GM04503 (cell line): Measurements from ENCODE around the gene NOS2.
"Not testable (repeated sequence)": the region's sequence is repeated elsewhere in the genome, so short reads cannot be mapped to it uniquely, and the experiment has no call there.

Source experiments
- DNase-seq: peaks from one replicate; pipeline ENCODE4 v3.0.0-alpha.2; 2012; ENCODE audit warnings: low read depth

Gene NOS2

DNA sequence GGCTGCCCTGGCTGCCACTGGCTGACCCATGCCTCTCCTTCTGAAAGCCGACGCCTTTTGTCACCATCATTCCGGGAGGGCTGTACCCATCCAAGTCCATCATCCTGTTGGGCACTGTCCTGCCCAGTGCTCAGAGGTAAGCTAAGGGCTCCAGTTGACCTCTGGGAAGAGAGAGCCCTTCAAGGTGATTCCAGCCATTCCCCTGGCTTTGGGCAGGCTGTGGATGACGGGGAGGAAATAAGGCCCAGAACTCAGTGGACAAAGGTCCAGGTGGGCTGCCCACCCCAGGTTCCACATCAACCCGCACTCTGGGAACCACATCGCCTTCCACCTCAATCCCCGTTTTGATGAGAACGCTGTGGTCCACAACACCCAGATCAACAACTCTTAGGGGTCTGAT is 45.8 kb downstream of the NOS2 start:
- DNase-seq = no peak

DNA sequence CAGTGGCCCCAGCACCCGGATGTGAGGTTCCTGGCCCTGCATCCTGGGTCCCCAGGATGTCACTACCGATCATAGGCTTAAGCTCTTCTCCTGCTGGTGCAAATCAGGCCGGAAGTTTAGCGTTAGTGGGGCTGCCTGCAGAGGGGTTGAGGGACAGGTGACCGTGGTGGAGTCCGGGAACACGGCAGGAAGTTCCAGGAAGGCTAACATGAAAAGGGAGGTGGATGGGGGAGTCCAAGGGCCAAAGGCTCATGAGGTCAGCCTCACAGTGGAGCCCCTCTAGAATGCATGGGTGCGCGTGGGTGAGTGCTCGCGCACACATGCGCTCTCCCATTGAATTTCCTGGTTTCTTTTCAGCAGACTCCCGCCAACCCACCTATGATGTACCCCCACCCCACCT is 46.6 kb downstream of the NOS2 start:
- DNase-seq = not testable (repeated sequence)

DNA sequence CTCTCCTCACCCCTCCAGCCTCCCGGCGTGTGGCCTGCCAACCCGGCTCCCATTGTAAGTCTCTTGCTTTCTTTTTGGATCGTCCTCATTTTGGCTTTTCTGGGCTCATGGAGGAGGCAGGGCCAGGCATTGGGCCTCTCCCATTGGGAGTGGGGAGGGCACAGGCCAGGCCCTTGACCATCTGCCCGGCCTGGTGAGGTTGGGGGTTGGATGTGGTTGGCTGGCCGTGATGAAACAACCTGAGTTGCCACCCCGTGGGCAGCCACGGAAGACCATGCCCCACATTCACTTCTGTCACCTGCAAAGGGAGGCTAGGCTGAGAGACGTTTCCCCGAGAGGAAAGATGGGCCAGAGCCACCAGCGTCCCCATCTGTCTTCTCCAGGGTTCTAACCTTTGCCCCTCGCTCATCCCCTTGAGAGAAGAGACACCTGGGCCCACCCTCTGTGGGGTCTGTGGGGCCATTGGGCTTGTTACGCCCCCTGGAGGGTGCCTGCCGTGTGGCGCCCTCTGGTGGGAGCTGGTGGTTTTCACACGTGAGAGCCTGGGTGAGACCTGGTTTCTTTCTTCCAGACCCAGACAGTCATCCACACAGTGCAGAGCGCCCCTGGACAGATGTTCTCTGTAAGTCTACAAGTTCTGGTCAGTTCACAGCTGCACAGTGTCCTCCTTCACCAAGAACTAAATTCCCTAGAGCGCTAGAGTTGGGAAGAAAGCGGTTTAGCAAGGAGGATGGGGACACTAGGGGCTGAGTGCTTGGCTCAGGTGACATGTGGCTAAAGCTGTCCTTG is 47.3 kb downstream of the NOS2 start:
- DNase-seq = not testable (repeated sequence)

DNA sequence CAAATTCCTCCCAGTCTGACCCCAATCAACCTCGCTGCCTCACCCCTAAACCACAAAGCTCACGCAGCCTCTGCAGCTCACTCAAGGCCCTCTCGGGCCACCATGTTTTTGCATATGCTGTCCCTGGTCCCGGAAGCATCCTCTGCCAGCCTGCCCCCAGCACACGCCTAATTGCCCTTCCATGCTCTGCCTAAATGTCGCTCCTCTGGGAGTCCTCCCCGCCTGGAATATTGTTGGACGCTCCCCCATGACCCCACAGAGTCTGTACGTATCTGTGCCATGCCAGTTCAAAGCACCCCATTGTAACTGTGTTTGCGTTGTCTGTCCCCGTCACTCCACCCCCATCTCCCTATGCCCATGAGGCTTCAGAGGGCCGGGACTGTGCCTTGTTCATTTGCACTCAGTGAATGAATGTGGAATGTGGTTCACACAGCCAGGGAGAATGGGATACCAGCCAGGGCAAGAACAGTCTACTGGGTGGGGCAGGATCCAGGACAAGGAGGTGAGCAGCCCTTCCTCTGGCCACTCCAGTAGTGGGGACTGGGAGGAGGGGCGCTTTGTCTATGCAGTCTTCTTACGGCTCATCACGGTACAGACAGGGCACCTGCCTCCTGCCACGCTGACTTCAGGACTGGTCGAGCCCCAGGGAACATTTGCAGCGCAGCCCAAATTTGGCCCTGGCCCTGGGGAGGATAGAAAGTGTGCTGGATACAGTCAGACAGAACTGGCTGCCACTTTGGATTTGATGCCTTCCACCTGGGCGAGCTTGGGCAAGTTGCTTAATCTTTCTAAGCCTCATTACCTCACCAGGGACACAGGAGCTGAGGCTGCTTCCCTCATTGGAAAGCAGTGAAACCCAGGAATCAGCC is 48.5 kb downstream of the NOS2 start:
- no peak for DNase-seq

DNA sequence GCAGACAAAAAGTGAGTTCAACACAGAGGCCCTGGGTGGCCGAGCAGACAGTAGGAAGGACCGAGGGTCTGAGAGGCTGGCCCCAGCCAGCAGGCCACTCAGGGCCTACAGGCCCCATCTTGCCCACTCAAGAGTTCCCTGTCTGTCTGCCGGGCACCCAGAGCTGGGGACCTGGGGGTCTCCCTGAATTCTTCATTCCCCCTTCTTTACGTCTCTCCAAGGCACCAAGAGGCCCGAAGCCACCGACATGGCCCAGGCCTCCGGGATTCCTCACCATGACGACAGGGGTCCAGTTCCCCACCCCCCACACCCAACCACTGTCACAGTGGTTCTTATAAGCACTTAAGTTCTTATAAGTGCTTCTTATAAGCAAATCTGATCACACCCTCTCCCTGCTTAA is 49.2 kb downstream of the NOS2 start:
- no peak for DNase-seq

DNA sequence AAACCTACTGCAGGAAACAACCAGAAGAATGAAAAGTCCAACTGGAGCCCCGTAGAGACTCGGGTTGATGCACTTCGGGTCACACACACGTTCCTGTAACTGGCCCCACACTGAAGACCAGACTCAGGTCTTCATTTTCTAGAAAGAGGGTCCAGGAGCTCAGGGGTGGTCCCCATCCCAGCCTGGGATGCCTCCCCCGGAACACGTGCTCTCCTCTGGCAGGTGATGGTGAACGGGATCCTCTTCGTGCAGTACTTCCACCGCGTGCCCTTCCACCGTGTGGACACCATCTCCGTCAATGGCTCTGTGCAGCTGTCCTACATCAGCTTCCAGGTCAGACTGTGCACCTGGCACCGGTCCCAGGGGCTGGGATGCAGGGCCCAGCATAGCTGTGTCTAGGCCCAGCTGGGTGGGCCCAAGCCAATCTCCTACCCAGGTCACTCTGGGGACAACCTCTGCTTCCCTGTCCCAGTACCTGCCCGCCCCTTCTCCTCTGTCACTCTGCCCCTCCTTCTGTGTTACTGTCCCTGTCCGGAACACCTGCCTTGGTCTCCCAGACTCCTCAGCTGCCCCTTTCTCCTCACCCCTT is 50.7 kb downstream of the NOS2 start:
- DNase-seq = not testable (repeated sequence)

DNA sequence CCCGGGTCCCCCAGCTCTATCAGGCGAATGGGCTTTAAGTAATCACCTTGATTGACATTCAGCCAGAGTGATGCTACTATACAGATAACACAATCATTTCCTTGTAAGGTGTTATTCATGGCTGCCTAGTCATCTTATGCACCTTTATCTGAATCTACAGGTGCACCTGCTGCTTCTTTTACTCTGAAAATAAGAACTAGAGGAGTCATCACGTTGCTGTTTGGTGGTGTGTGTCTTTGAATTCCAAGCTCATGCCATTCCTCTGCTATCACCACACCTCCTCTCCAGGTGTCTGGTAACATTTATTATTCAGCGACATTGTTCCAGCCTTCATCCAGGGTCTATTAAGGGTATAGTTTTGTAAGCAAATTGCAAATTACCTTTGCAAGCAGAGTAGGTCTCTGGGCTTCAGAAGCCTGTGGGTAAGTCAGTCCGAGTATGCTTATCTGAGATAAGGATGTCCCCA is 51.9 kb downstream of the NOS2 start:
- DNase-seq = no peak

DNA sequence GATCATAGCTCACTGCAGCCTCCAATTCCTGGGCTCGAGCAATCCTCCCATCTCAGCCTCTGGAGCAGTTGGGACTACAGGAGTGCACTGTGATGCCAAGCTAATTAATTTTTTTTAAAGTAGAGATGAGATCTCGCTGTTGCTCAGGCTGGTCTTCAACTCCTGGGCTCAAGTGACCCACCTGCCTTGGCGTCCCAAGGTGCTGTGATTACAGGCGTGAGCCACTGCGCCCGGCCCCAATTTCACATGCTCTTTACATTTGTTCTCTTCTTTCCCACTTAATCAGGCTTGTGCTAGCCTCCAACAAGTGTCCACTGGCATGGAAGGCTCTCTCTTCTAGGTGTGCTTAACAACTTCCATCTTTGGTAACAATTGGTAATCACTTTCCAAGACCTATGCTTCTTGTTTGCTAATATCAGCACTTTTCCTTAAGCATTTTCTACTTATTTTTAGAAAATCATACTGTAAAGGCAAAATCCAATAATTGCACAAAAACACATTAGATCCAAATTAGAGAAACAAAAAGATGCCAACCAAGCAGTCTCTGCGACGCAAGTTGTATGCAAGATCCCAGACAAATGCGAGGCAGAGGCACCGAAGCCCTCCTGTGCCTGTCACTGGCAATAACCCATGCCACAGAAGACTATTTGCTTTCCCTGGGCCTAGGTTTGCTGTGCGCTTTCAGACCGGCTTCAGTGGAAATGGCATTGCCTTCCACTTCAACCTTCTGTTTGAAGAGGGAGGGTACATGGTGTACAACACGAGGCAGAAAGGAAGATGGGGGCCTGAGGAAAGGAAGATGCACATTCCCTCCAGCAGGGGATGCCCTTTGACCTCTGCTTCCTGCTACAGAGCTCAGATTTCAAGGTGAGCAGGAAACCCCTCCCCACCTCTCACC is 52.6 kb downstream of the NOS2 start:
- DNase-seq = no peak

DNA sequence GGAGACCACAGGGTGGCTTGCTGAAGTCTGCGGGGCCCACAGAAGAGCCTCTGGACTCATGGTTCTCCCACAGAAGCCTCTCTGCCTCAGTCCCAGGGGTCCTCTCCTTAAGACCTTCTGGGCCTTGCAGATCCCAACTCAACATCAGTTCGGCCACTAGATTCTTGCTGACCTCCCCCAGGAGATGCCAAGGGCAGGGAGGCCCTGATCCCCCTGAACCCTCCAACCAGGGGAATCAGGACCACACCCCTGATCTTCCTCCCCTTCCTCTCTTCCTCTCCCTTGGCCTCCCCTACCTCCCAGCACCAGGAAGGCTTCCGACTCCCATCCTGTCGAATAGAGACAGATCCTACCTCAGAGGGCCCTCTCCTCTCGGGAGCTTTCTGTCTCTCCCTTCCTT is 53.4 kb downstream of the NOS2 start:
- DNase-seq = no peak

DNA sequence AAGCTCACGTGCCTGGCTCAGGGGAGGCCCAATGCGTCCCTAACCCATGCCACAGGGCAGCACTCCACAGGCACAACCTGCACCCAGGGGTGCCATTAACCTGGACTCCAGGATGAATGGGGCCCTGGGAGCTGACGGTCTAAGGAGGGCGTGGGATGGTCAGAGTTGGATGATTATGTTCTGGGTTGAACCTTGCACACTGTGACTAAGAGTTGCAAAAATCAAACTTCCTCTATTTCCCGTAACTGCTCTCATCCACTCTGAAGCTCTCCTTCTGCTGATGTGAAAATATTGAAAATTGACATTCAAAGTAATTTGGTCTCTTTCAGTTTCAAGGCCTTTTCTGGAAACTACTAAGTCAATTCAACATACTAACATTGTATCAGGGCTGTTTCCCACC is 54.0 kb downstream of the NOS2 start:
- DNase-seq = not testable (repeated sequence)

DNA sequence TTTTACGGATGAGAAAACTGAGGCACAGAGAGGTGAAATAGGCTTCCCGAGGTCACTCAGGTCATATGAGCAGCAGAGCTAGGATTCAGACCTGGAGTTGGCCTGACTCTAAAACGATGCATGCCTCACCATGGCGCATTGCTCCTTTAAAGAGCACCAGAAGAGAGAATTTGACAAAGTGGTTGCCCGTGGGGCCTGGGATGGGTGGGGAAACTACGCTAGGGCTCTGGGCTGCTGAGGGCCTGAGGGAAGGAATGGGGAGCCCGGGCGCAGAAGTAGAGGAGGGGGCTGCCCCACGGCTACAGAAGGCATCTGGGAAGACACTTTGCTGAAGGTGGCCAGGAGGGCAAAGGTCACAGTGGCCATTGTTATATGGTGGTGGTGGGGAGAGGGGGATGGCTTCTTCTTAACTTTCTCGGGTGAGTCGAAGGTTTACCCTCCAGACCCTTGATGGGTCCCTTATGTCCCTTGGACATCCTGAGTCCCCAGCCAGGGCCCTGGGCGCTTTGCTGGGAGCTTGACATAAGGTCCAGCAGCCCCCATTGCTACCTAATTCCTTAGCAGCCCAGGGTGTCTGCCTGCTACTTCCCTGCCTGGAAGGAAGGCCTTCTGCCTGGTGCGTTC is 55.0 kb downstream of the NOS2 start:
- DNase-seq = not testable (repeated sequence)

DNA sequence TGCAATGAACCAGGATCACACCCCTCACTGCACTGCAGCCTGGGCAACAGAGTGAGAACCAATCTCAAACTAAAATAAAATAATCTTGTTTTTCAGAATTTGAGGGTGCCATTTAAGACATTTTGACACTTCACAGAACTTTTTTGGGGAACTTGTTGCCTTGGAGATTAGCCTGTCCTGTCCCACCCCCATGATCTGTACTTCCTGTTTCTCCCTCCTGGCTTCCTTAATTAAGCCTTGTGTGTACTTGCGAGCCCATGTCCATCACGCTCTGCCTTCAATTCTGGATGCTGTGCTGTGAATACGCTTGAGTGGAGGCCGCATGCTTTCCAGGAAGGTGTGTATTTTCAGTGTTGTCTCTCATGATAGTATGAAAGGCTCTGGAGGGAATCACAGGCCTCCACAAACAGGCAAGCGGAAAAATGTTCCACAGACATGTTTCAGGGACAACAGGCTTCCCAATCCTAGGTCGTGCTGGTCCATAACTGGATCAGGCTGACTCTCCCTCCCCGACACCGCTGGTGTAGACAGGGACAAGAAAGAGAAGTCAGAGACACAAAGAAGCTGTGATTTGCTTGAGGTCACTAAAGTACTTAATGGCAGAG is 56.9 kb downstream of the NOS2 start:
- DNase-seq = no peak

DNA sequence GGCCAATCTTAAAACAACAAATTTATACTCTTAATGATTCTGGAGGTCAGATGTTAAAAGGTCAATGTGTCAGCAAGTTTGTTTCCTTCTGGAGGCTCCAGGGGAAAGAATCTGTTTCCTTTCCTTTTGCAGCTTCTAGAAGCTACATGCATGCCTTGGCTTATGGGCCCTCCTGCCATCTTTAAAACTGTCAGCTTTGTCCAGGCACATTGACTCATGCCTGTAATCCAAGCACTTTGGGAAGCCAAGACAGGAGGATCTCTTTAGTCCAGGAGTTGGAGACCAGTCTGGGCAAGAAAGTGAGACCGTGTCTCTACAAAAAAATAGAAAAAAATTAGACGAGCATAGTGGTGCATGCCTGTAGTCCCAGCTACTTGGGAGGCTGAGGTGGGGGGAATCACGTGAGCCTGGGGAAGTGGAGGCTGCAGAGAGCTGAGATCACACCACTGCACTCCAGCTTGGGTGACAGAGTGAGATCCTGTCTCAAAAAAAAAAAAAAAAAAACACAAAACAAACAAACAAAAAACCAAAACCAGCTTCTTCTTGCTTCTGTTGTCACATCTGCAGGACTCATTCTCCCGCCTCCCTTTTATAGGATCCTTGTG is 58.3 kb downstream of the NOS2 start:
- DNase-seq = no peak

DNA sequence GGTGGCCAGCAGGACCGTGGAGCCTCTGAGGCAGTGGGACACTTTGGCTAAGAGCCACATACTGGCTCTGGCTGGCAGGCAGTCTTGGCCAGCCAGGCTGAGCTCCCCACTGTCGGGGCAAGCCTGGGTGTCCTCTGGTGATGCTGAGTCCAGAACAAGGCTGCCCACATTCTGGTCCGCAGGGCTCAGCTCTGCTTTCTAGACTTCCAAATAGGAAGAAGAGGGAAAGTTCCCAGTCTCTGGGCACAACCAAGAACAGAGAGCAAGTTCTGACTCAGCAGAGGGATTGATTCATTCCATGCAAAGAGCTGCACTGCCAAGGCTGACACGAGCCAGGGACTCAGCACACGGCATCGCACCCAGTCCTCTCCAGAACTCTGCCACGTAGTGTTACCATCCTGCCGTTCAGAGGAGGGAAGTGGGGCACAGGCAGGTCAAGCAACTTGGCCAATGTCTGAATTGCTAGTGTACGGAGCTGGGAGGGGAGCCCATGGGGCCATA is 58.9 kb downstream of the NOS2 start:
- peak; percentile 23 for DNase-seq

DNA sequence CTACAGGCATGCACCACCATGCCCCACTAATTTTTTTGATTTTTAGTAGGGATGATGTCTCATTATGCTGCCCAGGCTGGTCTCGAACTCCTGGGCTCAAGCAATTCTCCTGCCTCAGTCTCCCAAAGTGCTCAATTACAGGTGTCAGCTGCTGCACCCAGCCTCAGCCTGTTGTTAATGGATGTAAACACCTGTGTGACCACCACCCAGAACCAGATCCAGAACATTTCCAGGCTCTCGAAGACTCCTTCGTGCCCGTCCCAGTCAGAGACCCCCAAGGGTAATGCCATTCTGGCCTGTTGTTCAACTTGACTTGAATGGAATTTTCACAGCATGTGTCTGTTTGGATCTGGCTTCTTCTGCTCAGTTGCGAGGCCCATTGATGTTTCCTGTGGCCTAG is 59.8 kb downstream of the NOS2 start:
- not testable (repeated sequence) for DNase-seq

DNA sequence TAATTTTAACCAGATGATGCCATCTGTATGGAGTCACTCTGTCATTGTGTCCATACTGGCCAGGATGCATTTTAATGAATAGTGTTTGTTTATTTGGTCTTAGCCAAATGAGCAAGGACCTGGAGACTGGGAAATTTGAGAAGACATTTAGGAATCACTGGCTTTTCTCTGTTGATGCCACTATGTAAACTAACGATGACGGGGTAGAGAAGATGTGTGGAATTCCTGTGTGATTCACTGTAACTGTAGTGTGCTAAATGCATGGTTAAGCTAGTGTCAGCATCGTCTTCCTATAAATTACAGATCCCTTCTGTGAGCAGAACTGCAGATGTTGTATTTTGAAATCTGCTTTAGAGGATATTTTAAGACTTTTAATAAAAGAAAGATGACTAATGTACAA is 66.6 kb downstream of the NOS2 start:
- DNase-seq = no peak

DNA sequence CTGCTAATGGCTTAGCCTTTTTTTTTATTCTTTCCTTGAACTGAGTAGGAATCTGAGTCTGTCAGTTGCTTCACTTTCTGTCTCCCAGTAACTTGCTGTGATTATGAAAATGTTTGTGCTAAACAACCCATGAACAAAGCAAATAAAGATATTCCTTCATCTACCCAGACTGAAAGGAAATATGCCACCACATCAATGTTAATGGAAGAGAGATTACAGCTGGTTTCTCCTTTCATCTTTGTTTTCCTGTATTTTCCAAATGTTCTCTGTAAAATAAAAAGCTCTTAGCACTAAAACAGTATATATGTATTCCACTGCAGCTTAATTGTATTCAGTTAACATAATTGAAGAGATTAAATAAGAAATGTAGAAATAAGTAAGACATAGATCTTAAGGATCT is 67.6 kb downstream of the NOS2 start:
- DNase-seq = not testable (repeated sequence)

DNA sequence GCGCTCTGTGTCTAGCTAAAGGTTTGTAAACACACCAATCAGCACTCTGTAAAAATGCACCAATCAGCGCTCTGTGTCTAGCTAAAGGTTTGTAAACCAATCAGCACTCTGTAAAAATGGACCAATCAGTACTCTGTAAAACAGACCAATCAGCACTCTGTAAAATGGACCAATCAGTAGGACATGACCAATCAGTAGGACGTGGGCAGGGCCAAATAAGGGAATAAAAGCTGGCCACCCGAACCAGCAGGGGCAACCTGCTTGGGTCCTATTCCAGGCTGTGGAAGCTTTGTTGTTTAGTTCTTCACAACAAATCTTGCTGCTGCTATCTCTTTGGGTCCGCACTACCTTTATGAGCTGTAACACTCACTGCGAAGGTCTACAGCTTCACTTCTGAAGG is 74.3 kb downstream of the NOS2 start:
- not testable (repeated sequence) for DNase-seq

DNA sequence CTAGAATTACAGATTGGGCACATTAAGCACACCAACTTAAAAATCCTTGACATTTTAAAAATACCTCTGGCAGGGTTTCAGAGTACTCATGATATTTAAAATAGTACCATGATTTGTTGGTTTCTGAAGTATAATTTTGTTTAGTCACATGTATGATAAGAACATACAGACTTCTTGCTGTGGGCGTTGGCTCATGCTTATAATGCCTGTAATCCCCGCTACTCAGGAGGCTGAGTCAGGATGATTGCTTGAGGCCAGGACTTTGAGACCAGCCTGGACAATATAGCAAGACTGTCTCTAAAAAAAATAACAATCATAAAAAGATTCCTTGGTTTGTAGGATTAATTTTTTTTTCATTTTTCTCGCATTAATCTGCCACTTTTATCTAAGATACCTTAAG is 78.5 kb downstream of the NOS2 start:
- no peak for DNase-seq
